Neutrophil (primary cell): ENCODE results near the gene IFT20.

Experiments
- H3K27ac ChIP-seq: fragments of 200-600 bp; sonication (generic); 2 replicates; pipeline ENCODE4 v1.5.1; 2016; ENCODE audit warnings: mild to moderate bottlenecking, moderate library complexity
- H3K27me3 ChIP-seq: fragments of 200-600 bp; sonication (generic); 2 replicates; pipeline ENCODE4 v1.6.0; 2016; ENCODE audit warnings: mild to moderate bottlenecking
- H3K36me3 ChIP-seq: fragments of 200-600 bp; sonication (generic); 2 replicates; pipeline ENCODE4 v1.5.1; 2017
- H3K4me1 ChIP-seq, 2 experiments: fragments of 200-600 bp in 1 of 2; sonication (generic) in 1 of 2; 1 replicate in 1 of 2; 2 replicates in 1 of 2; pipeline versions ENCODE4 v1.5.1 to v1.6.1; 2013 to 2016; ENCODE audit warnings: low read depth in 1 of 2, low read length in 1 of 2, mild to moderate bottlenecking in 1 of 2, moderate library complexity in 1 of 2; ENCODE audit not compliant: control insufficient read depth in 1 of 2, insufficient read depth in 1 of 2
- H3K4me3 ChIP-seq, 2 experiments: fragments of 200-600 bp in 1 of 2; sonication (generic) in 1 of 2; 1 replicate in 1 of 2; 2 replicates in 1 of 2; pipeline ENCODE4 v1.5.1; 2013 to 2016; ENCODE audit warnings: low read depth in 1 of 2, low read length in 1 of 2, mild to moderate bottlenecking in 1 of 2, moderate library complexity in 1 of 2
- H3K9me3 ChIP-seq: fragments of 200-600 bp; sonication (generic); 2 replicates; pipeline ENCODE4 v1.5.1; 2016
- CTCF ChIP-seq: fragments of 200-600 bp; sonication (generic); IDR thresholded peaks from 2 replicates; pipeline ENCODE4 v1.5.1; 2016; ENCODE audit warnings: antibody characterized with exemption

The IFT20 gene

GRCh38 chr17:28357901-28358197, 22.6 kb upstream of the IFT20 start:
- H3K27ac ChIP-seq, result peak overlapping the region; percentile 88
- H3K9me3 ChIP-seq, result no peaks in the 10 kb centered on the region
- peak overlapping the region; percentile 80 to 94 for H3K4me3 ChIP-seq
- peaks cover 18 to 20% of the 10 kb centered on the region in 2 experiments for H3K4me1 ChIP-seq
- TF ChIP-seq CTCF, result no peak
- H3K27me3 ChIP-seq, result no peaks in the 10 kb centered on the region
- peaks cover 57% of the 10 kb centered on the region for H3K36me3 ChIP-seq

GRCh38 chr17:28357061-28357900, 22.0 kb upstream of the IFT20 start, which contains the start of gene POLDIP2:
POLDIP2 (minus strand) TSS chr17:28357527; CDS start chr17:28357448, 79 bp downstream.
- TF ChIP-seq CTCF, result peak; percentile 64
- H3K4me1 ChIP-seq, result peaks cover 18 to 20% of the 10 kb centered on the region in 2 experiments
- no peaks in the 10 kb centered on the region for H3K9me3 ChIP-seq
- peak within 1 kb of the TSS; percentile 80 to 94 for H3K4me3 ChIP-seq
- H3K27ac ChIP-seq, result peak within 1 kb of the TSS; percentile 88
- H3K36me3 ChIP-seq, result peaks cover 56% of the 10 kb centered on the region
- no peaks in the 10 kb centered on the region for H3K27me3 ChIP-seq

GRCh38 chr17:28350271-28350670, 15.0 kb upstream of the IFT20 start:
- Histone ChIP-seq H3K4me3 (no peak overlapping the region), H3K36me3 (peaks cover 94% of the 10 kb centered on the region), H3K27ac (no peak overlapping the region), H3K27me3 (no peaks in the 10 kb centered on the region), H3K4me1 (no peaks in the 10 kb centered on the region), H3K9me3 (no peaks in the 10 kb centered on the region)
- TF ChIP-seq CTCF, result no peak

- H3K4me1 ChIP-seq, result no peaks in the 10 kb centered on the region
- no peak for TF ChIP-seq CTCF
- H3K36me3 ChIP-seq, result peaks cover 99% of the 10 kb centered on the region
- H3K4me3 ChIP-seq, result no peak overlapping the region
- no peaks in the 10 kb centered on the region for H3K27me3 ChIP-seq
- no peaks in the 10 kb centered on the region for H3K9me3 ChIP-seq
- H3K27ac ChIP-seq, result no peak overlapping the region
Measured at GRCh38 chr17:28348979-28349378, 13.7 kb upstream of the IFT20 start.

GRCh38 chr17:28347261-28347891, 12.1 kb upstream of the IFT20 start:
- no peak overlapping the region for H3K27ac ChIP-seq
- H3K4me3 ChIP-seq, result no peak overlapping the region
- TF ChIP-seq CTCF, result no peak
- no peaks in the 10 kb centered on the region for H3K27me3 ChIP-seq
- H3K36me3 ChIP-seq, result peaks cover 99% of the 10 kb centered on the region
- H3K4me1 ChIP-seq, result no peaks in the 10 kb centered on the region
- H3K9me3 ChIP-seq, result no peaks in the 10 kb centered on the region
